GM12873 (cell line): ENCODE results near the gene DIO1.

ENCODE experiments used
- TF ChIP-seq, protein P1 (sequence below): IDR thresholded peaks from 2 replicates; pipeline ENCODE4 v1.5.1; 2012; ENCODE audit warnings: low read depth, mild to moderate bottlenecking, moderate library complexity, low read length, control low read depth; ENCODE audit not compliant: insufficient read depth; ENCODE audit errors: missing control alignments

DIO1 gene

GRCh38 chr1:53890522-53890941, 3.5 kb upstream of the DIO1 start:
- TF ChIP-seq, protein P1, sequence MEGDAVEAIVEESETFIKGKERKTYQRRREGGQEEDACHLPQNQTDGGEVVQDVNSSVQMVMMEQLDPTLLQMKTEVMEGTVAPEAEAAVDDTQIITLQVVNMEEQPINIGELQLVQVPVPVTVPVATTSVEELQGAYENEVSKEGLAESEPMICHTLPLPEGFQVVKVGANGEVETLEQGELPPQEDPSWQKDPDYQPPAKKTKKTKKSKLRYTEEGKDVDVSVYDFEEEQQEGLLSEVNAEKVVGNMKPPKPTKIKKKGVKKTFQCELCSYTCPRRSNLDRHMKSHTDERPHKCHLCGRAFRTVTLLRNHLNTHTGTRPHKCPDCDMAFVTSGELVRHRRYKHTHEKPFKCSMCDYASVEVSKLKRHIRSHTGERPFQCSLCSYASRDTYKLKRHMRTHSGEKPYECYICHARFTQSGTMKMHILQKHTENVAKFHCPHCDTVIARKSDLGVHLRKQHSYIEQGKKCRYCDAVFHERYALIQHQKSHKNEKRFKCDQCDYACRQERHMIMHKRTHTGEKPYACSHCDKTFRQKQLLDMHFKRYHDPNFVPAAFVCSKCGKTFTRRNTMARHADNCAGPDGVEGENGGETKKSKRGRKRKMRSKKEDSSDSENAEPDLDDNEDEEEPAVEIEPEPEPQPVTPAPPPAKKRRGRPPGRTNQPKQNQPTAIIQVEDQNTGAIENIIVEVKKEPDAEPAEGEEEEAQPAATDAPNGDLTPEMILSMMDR = no peak

GRCh38 chr1:53891018-53891417, 3.0 kb upstream of the DIO1 start:
- TF ChIP-seq, protein P1 = no peak

GRCh38 chr1:53891678-53892077, 2.3 kb upstream of the DIO1 start:
- TF ChIP-seq, protein P1 = no peak

- TF ChIP-seq, protein P1 = no peak
Measured at GRCh38 chr1:53892911-53893310, 1.1 kb upstream of the DIO1 start.

DNA sequence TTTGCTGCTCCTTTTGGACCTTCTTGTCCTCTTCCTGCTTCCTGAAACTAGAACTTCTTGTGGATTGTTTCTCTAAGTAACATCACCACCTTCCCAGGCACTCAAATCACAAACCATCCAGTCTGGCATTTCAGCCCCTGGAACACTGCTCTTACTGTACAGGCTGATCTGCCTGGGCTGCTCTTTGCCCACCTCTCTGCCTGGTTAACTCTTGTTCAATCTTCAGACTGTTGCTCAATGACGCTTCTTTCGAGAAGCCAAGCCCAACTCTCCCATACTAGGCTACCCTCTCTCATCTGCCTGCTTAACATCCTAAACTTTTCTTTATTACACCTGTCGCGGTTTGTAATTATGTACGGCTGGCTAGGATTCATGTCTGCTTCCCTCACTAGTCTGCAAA, 657 bp downstream of the DIO1 start:
- TF ChIP-seq, protein P1 = no peak

GRCh38 chr1:53895421-53895820, 1.4 kb downstream of the DIO1 start:
- TF ChIP-seq, protein P1 = no peak

- TF ChIP-seq, protein P1 = no peak
Measured at GRCh38 chr1:53896635-53897229, 2.7 kb downstream of the DIO1 start.

GRCh38 chr1:53899206-53899628, 5.2 kb downstream of the DIO1 start:
- TF ChIP-seq, protein P1 = no peak
